GM18858 (cell line): ENCODE data around the gene CTBP1.

Experiments used
- ATAC-seq: cut with Tn5 transposase; IDR thresholded peaks from one replicate; pipeline ENCODE4 v1.9.1; 2021; ENCODE audit not compliant: unreplicated experiment

Gene CTBP1

DNA sequence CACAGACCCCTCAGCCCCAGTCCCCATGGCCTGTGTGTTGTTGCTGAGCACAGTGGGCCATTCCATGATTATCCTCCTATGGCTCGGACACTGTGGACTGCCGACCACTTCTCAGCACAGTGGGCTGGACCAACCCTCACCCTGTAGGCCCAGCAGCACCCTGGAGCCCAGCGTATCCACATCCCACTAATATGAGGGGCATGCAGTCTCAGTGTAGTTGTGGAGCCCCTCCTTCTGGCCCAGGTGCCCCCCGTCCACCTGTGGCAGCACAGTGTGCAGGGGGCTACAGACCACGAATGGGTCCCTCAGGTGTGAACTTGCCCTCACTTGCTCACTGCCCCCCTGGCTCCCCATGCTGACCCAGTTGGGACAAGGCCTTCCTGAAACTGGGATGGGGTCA lies 84.5 kb downstream of the CTBP1 start:
- ATAC-seq = no peak

DNA sequence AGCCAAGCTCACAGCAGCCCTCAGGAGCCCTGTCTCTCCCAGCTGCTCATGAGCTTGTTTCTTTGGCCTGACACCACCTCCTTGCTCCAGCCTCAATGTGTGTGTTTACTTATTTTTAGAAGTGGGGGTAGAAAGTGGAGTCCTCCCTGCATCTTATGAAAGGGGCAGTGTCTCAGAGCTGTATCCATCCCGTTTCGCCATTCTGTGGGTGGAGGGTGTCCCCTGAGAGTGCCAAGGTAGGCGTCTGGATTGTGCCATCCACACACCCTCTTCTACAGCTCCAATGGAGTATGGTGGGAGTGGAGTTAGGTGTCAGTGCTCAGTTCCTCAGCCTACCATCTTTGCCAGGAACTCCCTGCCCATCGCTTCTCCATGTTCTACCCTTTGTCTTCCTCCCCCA lies 84.9 kb downstream of the CTBP1 start:
- no peak for ATAC-seq
